GM19099 (cell line): ENCODE results near the gene SLC43A1.

ENCODE experiments used
- POLR2A ChIP-seq: IDR thresholded peaks from 3 replicates; pipeline ENCODE4 v1.6.1; 2011; ENCODE audit warnings: low read depth; ENCODE audit not compliant: insufficient read length; ENCODE audit errors: extremely low read depth

The SLC43A1 gene

DNA sequence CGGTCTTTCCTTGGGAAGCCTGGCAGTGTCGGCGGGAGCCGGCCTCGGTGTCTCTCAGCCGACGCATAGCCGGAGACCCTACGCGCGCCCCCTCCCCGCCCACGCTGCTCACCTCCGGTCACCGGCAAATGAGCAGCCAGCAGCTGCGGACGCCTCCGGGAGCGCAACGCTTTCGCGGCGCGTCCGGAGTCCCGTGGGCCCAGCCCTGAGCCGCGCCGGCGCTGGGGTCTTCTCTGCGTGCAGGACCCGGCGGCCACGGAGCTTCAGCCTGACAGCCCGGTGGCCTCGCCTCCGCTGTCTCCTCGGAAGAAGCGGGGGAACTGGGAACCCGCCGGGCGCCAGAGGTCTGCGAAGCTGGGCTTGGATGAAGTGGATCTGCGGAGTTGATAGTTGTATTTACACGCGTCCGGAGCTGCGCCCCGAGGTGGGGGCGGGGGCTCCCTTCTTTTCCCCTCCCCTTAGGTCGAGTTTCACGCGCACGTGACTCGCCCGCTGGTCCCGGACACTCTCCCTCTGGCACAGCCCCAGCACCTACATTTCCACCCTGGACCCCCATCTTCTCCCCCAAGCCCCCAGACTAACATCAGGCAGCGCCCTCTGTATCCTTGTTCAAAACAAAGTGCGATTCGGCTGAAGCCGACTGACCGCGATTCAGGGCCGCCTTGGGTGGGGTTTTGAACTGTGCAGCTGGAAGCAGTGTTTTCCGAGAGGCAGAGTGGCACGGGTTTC, at the start of gene SLC43A1:
SLC43A1 (minus strand) TSS at position 371 of the 729 bp plus-strand sequence. CDS start 1,591 bp downstream, outside the sequence.
- peak; percentile 32 for TF ChIP-seq POLR2A

DNA sequence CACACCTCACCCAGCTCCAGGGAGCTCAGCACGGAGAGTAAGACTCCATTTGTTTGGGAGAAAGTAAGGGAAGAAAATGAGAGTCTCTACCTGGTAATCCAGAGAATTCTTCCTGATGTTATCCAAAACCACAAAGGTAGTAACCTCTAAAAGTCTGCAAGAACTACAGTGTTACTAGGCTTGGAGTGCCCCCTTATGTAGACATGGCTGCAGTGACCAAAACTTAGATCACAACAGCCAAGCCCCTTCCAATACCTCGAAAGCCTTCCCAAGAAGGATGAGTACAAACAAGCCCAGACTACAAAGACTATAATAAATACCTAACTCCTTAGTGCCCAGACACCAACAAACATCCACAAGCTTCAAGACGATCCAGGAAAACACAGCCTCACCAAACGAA, 47.1 kb upstream of the SLC43A1 start:
- no peak for TF ChIP-seq POLR2A

DNA sequence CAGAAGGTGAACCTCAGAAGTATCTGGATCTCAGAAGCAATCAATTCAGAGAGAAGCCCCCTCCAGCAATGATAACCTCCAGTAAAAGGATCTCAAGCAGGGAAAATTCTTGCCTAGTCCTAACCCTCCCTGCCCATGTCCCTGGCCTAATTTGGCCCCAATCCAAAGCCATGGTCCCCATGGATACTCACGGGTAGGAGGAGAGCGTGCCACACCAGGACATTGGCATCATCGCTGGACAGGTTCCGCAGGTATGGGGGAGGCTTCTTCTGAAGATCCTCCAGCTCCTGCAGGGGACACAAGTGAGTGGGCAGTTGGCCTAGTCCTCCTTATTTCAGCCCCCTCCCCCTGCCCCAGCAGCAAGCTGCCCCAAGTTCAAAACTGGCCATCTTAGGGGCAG, 44.6 kb upstream of the SLC43A1 start:
- no peak for TF ChIP-seq POLR2A

DNA sequence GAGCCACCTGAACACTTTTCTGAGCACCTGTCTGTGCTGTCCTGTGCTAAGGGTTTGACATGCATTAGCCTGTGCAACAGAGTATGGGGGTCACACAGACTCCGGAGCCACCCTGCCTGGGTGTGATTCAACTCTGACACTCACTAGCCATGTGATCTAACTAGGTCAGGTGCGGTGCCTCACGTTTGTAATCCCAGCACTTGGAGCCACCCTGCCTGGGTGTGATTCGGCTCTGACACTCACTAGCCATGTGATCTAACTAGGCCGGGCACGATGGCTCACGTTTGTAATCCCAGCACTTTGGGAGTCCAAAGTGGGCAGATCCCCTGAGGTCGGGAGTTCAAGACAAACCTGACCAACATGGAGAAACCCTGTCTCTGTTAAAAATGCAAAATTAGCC, 40.5 kb upstream of the SLC43A1 start:
- TF ChIP-seq POLR2A = no peak

DNA sequence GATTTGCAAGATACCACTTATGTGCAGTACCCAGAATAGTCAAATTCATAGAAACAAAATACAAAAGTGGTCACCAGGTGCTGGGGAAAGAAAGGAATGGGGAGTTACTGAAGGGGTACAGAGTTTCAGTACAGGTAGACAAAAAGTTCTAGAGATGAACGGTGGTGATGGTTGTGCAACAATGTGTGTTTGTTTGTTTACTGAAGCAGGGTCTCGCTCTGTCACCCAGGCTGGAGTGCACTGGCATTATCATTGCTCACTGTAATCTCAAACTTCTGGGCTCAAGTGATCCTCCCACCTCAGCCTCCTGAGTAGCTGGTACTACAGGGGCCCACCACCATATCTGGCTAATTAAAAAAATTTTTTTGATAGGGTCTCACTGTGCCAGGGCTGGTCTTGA, 39.9 kb upstream of the SLC43A1 start:
- no peak for TF ChIP-seq POLR2A

DNA sequence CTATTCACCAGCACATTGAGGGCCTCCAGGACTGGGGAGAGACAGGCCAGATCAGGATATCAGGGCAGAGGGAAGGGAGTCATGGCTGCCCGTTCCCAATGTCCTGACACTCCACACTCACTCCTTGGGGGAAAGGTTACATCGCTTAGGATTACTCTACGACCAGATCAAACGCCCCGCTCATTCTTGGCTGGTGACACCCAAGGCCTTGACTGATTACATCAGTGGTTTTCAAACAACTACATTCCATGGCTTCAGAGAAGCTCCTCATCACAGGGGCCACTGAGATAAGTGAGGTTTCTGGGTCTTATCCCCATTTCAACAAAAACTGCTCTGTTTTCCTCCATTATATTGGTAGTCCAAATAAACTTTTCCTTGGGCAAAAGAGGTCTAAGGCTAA, 37.0 kb upstream of the SLC43A1 start:
- TF ChIP-seq POLR2A = no peak

DNA sequence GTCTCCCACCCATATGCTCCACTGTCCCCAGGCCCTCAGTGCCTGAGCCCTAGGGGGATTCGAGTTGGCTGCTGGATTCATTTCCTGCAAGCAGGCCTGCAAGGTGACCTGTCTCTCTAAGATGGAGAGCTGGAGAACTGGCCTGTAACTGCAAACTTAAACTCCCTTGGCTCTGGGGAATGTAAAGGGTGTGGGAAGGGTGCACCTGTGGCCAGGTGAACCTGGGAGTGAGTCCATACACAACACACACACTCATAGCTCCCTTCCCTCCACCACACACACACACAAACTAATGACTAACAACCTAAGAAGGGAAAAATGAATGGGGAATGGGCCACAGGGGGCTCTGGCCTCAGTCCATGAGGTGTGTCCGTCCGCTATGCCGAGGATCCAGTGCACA, 36.4 kb upstream of the SLC43A1 start:
- TF ChIP-seq POLR2A = no peak

DNA sequence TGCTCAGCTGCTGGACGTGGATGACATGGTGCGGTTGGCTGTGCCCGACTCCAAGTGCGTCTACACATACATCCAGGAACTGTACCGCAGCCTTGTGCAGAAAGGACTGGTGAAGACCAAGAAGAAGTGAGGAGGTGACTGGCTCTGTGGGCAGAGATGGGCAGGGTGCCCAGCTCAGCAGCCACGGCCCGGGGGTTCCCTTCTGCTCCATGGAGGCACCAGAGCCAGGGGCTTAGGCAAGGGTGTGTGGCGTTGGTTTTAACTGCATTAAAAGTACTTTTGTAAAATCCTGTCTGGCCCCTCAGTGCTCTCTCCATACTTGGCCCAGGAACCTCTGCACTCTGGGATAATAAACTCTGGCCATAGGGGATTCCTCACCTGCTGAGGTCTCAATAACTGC, 34.5 kb upstream of the SLC43A1 start:
- TF ChIP-seq POLR2A = no peak

DNA sequence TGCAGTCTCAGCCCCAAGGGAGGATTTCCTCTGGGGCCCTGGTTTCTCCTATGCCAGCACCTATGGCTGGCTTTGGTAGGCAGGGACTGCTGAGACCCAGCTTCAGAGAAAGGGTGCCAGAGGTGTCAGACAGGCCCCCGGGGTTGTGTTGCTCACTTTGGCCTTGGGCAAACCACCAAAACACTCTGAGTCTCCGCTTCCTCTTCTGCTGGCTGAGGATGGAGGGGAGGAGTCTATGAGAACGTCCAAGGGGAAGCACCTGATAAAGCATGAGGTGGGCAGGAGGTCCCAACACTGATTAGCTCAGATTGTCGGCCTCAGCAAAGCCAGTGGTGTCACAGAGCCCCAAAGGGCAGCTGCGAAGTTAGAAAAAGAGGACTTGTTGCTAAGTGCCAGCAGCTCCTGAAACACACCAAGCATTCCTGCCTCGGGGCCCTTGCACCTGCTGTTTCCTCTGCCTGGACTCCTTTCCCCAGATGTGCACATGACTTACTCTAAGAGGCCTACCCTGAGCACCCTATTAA, 32.4 kb upstream of the SLC43A1 start:
- peak; percentile 22 for TF ChIP-seq POLR2A

DNA sequence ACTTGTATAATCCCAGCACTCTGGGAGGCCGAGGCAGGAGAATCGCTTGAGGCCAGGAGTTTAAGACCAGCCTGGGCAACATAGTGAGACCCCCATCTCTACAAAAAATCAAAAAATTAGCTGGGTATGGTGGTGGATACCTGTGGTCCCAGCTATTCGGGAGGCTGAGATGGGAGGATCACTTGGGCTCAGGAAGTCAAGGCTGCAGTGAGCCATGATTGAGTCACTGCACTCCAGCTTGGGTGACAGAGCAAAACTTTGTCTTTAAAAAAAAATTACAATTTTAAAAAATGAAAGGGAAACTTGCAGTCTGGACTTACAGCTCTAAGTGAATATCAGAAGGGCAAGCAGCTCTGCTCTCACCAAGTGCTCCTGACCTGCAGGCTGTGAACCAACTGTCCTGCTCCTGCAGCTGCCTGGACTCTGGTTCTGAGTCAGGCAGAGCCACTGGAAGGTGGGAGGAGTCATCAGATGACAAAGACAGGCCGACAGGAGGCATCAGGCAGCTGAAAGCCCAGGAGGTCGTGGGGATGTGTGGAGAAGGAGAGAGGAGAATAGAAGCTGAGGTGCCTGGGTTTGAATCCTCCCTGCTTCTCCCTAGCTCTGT, 31.5 kb upstream of the SLC43A1 start:
- no peak for TF ChIP-seq POLR2A

DNA sequence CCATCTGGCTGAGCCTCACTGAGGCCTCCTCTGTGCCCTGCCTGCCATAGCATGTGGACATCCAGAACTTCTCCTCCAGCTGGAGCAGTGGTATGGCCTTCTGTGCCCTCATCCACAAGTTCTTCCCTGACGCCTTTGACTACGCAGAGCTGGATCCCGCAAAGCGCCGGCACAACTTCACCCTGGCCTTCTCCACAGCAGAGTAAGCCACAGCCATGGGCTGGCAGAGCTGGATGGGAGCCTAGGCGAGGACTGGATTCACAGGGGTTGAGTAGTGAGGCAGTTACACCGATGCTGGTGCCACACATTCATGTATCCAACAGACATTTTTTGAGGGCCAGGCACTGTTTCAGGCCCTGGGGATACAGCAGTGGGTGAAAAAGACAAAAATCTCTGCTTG, 30.9 kb upstream of the SLC43A1 start:
- no peak for TF ChIP-seq POLR2A

DNA sequence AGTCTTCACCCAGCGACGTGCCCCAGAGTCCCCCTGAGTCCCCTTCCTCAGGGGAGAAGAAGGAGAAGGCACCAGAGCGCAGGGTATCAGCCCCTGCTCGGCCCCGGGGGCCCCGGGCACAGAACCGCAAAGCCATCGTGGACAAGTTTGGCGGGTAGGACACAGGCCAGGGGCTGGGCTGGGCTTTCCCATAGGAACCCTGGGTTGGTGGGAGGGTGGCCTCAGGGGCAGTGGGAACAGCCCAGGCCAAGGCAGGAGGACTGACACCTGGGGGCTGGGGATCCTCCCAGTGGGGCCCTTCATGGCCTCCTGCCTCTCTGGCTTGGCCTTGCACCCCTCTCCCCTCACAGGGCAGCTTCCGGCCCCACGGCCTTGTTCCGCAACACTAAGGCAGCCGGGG, 30.4 kb upstream of the SLC43A1 start:
- TF ChIP-seq POLR2A = no peak

DNA sequence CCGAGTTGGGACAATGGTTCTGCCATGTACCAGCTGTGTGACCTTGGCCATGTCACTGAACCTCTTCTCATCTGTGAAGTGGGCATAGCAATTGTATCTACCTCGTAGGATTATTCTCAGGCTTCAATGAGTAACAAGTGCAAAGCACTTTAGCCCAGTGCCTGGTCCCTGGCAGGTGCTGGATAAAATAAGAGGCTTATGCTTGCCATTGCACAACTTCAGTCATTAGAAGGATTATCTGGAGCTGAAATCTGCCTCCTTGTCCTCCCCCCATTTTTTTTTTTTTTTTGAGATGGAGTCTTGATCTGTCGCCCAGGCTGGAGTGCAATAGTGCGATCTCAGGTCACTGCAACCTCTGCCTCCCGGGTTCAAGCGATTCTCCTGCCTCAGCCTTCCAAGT, 29.1 kb upstream of the SLC43A1 start:
- TF ChIP-seq POLR2A = no peak

DNA sequence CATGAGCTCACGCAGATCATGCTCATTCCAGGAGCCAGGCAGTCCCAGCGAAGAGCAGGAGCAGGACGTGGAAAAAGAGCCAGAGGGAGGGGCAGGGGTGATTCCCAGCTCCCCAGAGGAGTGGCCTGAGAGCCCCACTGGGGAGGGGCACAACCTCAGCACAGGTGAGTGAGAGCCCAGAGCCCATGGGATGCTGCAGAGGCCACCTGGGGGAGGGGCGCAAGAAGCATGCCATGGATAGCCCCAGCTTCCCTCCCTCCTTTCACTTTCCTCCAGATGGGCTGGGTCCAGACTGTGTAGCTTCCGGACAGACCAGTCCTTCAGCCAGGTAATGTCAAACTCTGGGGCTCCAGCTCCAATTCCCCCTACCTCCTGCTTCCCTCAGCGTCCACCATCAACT, 28.1 kb upstream of the SLC43A1 start:
- TF ChIP-seq POLR2A = no peak

DNA sequence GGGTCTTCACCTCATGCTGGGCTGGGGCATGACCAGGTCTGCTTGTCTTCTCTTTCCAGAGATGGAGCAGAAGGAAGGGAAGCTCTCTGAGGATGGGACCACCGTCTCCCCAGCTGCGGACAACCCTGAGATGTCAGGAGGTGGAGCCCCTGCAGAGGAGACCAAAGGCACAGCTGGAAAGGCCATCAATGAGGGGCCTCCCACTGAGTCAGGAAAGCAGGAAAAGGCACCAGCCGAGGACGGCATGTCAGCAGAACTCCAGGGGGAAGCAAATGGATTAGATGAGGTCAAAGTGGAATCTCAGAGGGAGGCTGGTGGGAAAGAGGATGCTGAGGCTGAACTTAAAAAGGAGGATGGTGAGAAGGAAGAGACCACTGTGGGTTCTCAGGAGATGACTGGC, 27.1 kb upstream of the SLC43A1 start:
- TF ChIP-seq POLR2A = no peak

DNA sequence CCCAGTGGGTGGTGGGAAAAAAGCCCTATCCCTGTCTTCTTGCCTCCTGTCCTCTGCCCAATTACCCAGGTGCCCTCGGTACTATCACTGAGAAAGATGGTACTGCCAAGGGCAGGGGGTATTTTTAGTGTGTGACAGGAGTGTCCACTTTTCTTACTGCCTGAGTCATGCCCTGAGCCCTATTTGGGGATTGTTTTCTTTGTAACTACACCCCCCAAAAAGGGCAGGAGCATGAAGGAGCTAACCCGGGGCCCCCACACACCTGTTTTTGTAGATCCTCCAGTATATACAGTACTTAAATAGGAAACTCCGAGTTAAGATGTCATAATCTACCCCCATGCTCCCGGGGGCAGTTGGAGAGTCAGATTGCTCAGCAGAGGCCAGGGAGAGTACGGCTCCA, 25.7 kb upstream of the SLC43A1 start:
- no peak for TF ChIP-seq POLR2A
